Ishikawa (cell line): Measurements from ENCODE around the gene SLC39A10.

Source experiments
- CEBPB ChIP-seq: IDR thresholded peaks from 2 replicates; pipeline ENCODE4 v1.6.1; 2012
- CREB1 ChIP-seq: IDR thresholded peaks from 2 replicates; pipeline ENCODE4 v1.6.1; 2012; ENCODE audit warnings: low read depth
- EGR1 ChIP-seq: IDR thresholded peaks from 2 replicates; pipeline ENCODE4 v1.6.1; 2012
- EP300 ChIP-seq: IDR thresholded peaks from 2 replicates; pipeline ENCODE4 v1.6.1; 2012; ENCODE audit warnings: borderline replicate concordance
- FOXM1 ChIP-seq: IDR thresholded peaks from 2 replicates; pipeline ENCODE4 v1.6.1; 2012; ENCODE audit warnings: low read depth, borderline replicate concordance
- NFIC ChIP-seq: IDR thresholded peaks from 2 replicates; pipeline ENCODE4 v1.6.1; 2012
- RAD21 ChIP-seq: IDR thresholded peaks from 2 replicates; pipeline ENCODE4 v1.6.1; 2012; ENCODE audit warnings: low read depth
- REST ChIP-seq: IDR thresholded peaks from 2 replicates; pipeline ENCODE4 v1.6.1; 2012; ENCODE audit warnings: low read depth, mild to moderate bottlenecking
- TAF1 ChIP-seq: IDR thresholded peaks from 2 replicates; pipeline ENCODE4 v1.6.1; 2012; ENCODE audit warnings: low read depth, mild to moderate bottlenecking
- TCF12 ChIP-seq: IDR thresholded peaks from 2 replicates; pipeline ENCODE4 v1.6.1; 2012; ENCODE audit warnings: low read depth
- TEAD4 ChIP-seq: IDR thresholded peaks from 2 replicates; pipeline ENCODE4 v1.6.1; 2012
- USF1 ChIP-seq: IDR thresholded peaks from 2 replicates; pipeline ENCODE4 v1.6.1; 2012
- YY1 ChIP-seq: IDR thresholded peaks from 2 replicates; pipeline ENCODE4 v1.6.1; 2012; ENCODE audit warnings: low read depth
- ZBTB7A ChIP-seq: IDR thresholded peaks from 2 replicates; pipeline ENCODE4 v1.6.1; 2012; ENCODE audit warnings: low read depth
- TF ChIP-seq, protein P1 (sequence below): IDR thresholded peaks from 2 replicates; pipeline ENCODE4 v1.6.1; 2012

Gene SLC39A10

GRCh38 chr2:195677290-195677689 is 20.3 kb downstream of the SLC39A10 start:
- TF ChIP-seq EGR1 (no peak), RAD21 (no peak), TCF12 (no peak)

DNA sequence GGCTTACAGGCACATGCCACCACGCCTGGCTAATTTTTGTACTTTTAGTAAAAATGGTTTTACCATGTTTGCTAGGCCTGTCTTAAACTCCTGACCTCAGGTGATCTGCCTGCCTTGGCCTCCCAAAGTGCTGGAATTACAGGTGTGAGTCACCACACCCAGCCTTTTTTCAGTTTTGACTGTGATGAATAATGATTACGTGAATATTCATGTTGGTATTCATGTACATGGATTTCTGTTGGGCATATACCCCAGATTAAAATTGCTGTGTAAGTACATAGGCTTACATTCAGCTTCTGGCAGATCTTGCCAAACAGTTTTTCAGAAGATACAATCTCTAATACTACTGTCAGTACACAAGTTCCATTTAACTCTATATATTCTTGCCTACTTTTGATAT is 20.9 kb downstream of the SLC39A10 start:
- TF ChIP-seq FOXM1, result no peak
- TF ChIP-seq EGR1, result no peak
- no peak for TF ChIP-seq TEAD4
- TF ChIP-seq RAD21, result no peak
- no peak for TF ChIP-seq TCF12
- no peak for TF ChIP-seq EP300
- no peak for TF ChIP-seq CREB1
- no peak for TF ChIP-seq REST
- no peak for TF ChIP-seq YY1
- no peak for TF ChIP-seq CEBPB
- TF ChIP-seq, protein P1, sequence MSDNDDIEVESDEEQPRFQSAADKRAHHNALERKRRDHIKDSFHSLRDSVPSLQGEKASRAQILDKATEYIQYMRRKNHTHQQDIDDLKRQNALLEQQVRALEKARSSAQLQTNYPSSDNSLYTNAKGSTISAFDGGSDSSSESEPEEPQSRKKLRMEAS, result no peak
- no peak for TF ChIP-seq NFIC
- TF ChIP-seq ZBTB7A, result no peak
- TF ChIP-seq USF1, result no peak
- no peak for TF ChIP-seq TAF1

- TF ChIP-seq, protein P1, result no peak
- TF ChIP-seq RAD21, result no peak
- TF ChIP-seq CEBPB, result no peak
- no peak for TF ChIP-seq NFIC
- no peak for TF ChIP-seq ZBTB7A
- no peak for TF ChIP-seq EP300
- TF ChIP-seq REST, result no peak
- TF ChIP-seq CREB1, result no peak
- no peak for TF ChIP-seq FOXM1
- no peak for TF ChIP-seq TAF1
- TF ChIP-seq TCF12, result no peak
- no peak for TF ChIP-seq YY1
- no peak for TF ChIP-seq TEAD4
These were observed 25.1 kb downstream of the SLC39A10 start for GRCh38 chr2:195682077-195682476.

GRCh38 chr2:195683174-195683573 is 26.1 kb downstream of the SLC39A10 start:
- TF ChIP-seq TEAD4, result no peak
- no peak for TF ChIP-seq USF1
- TF ChIP-seq CREB1, result no peak
- no peak for TF ChIP-seq CEBPB
- no peak for TF ChIP-seq RAD21
- no peak for TF ChIP-seq YY1
- no peak for TF ChIP-seq TAF1
- TF ChIP-seq TCF12, result no peak
- TF ChIP-seq EP300, result no peak
- no peak for TF ChIP-seq ZBTB7A
- no peak for TF ChIP-seq EGR1

- TF ChIP-seq REST, result no peak
- no peak for TF ChIP-seq ZBTB7A
- no peak for TF ChIP-seq CEBPB
- TF ChIP-seq EGR1, result no peak
- TF ChIP-seq NFIC, result no peak
- TF ChIP-seq FOXM1, result no peak
- TF ChIP-seq TAF1, result no peak
- no peak for TF ChIP-seq RAD21
- TF ChIP-seq USF1, result no peak
- TF ChIP-seq YY1, result no peak
- TF ChIP-seq CREB1, result no peak
- no peak for TF ChIP-seq EP300
- TF ChIP-seq, protein P1, result no peak
- TF ChIP-seq TCF12, result no peak
- TF ChIP-seq TEAD4, result no peak
These were observed 29.5 kb downstream of the SLC39A10 start for GRCh38 chr2:195686564-195686963.
